ENCODE data around the gene DNPH1.
A peak's percentile ranks its signal among the peaks of the same experiment; 100 is the strongest.

The DNPH1 gene

GRCh38 chr6:43183441-43183840, 45.8 kb downstream of the DNPH1 start:
- DNase-seq (ENCODE audit: low read depth, low spot score), result no peak

- peak; percentile 74 for DNase-seq (ENCODE audit: low read depth, low spot score)
Measured at GRCh38 chr6:43181942-43182860, 47.1 kb downstream of the DNPH1 start, which contains the start of gene CUL9. TSS of gene CUL9 (plus strand) at chr6:43182196. CDS start at chr6:43184311, 2,115 bp downstream.

GRCh38 chr6:43181621-43181941, 47.7 kb downstream of the DNPH1 start:
- DNase-seq (ENCODE audit: low read depth, low spot score), result no peak

GRCh38 chr6:43180985-43181384, 48.3 kb downstream of the DNPH1 start:
- DNase-seq (ENCODE audit: low read depth, low spot score), result no peak

- DNase-seq (ENCODE audit: low read depth, low spot score), result no peak
Measured at GRCh38 chr6:43180058-43180457, 49.2 kb downstream of the DNPH1 start.

- no peak for DNase-seq (ENCODE audit: low read depth, low spot score)
Measured at GRCh38 chr6:43178951-43179830, 50.1 kb downstream of the DNPH1 start.

- no peak for DNase-seq (ENCODE audit: low read depth, low spot score)
Measured at GRCh38 chr6:43178150-43178549, 51.1 kb downstream of the DNPH1 start.

- DNase-seq (ENCODE audit: low read depth, low spot score), result no peak
Measured at GRCh38 chr6:43176423-43176786, 52.9 kb downstream of the DNPH1 start.

GRCh38 chr6:43175676-43176422, 53.4 kb downstream of the DNPH1 start:
- no peak for DNase-seq (ENCODE audit: low read depth, low spot score)

Measured in ELF-1 (cell line).